ENCODE data around the gene AGRP. TPM values are rescaled to one million over a fixed set of nuclear protein-coding genes. Genes with fewer than 3 reads are reported as not detected.

The AGRP gene
- total and polyA plus RNA-seq, 11 donors: not detected

- no peak for DNase-seq
- no peak overlapping the region for H3K4me3 ChIP-seq
- no peaks in the 10 kb centered on the region for H3K9me3 ChIP-seq
- peaks cover 0 to 71% (median 23%) of the 10 kb centered on the region in 9 donors for H3K36me3 ChIP-seq
- intact Hi-C loops (cut with DNase I): no loop called here
- peaks cover 17 to 93% (median 74%) of the 10 kb centered on the region in 12 donors for H3K4me1 ChIP-seq
- peak overlapping the region in 4 of 12 donors; percentile 15 to 74 (median 67) for H3K27ac ChIP-seq
- ATAC-seq: no peak
- no peaks in the 10 kb centered on the region for H3K27me3 ChIP-seq
- TF ChIP-seq POLR2A (IDR thresholded peaks at IDR 0.05) (no peak), CTCF (IDR thresholded peaks at IDR 0.05) (no peak)
- WGBS, 4 donors: 95 to 98% (median 96%) methylated on average over 5 of the region's 5 CpGs
Measured at GRCh38 chr16:67448580-67448979, 34.8 kb downstream of the AGRP start.

GRCh38 chr16:67447508-67448076, 35.8 kb downstream of the AGRP start:
- ATAC-seq (peak in 2 of 4 donors; percentile 9 to 21), DNase-seq (peak in 4 of 5 donors; percentile 34 to 65 (median 57))
- TF ChIP-seq CTCF (IDR thresholded peaks at IDR 0.05): peak in 10 of 12 donors; percentile 12 to 44 (median 30)
- no peak for TF ChIP-seq POLR2A (IDR thresholded peaks at IDR 0.05)

GRCh38 chr16:67446968-67447507, 36.3 kb downstream of the AGRP start:
- Histone ChIP-seq H3K4me3 (no peak overlapping the region), H3K27ac (peak overlapping the region in 8 of 12 donors; percentile 6 to 67 (median 50)), H3K4me1 (peaks cover 20 to 100% (median 84%) of the 10 kb centered on the region in 12 donors), H3K36me3 (peaks cover 0 to 70% (median 10%) of the 10 kb centered on the region in 9 donors), H3K27me3 (no peaks in the 10 kb centered on the region), H3K9me3 (no peaks in the 10 kb centered on the region)
- WGBS, 4 donors: 72 to 80% (median 76%) methylated on average over 8 of the region's 8 CpGs
- ATAC-seq: no peak
- DNase-seq: no peak
- intact Hi-C loops (cut with DNase I): no loop called here
- TF ChIP-seq POLR2A (IDR thresholded peaks at IDR 0.05) (no peak), CTCF (IDR thresholded peaks at IDR 0.05) (no peak)

More at GRCh38 chr16:67447508-67448076, 35.8 kb downstream of the AGRP start:
- H3K27ac ChIP-seq: peak overlapping the region in 6 of 12 donors; percentile 6 to 67 (median 42)
- H3K36me3 ChIP-seq: peaks cover 0 to 70% (median 16%) of the 10 kb centered on the region in 9 donors
- H3K4me1 ChIP-seq: peaks cover 18 to 98% (median 83%) of the 10 kb centered on the region in 12 donors
- WGBS, 4 donors: 70 to 85% (median 79%) methylated on average over 6 of the region's 6 CpGs
- intact Hi-C loops (cut with DNase I): no loop called here
- no peaks in the 10 kb centered on the region for H3K9me3 ChIP-seq
- no peak overlapping the region for H3K4me3 ChIP-seq
- H3K27me3 ChIP-seq: no peaks in the 10 kb centered on the region

Data from heart left ventricle (tissue), 16 donors.